K562 (cell line): Measurements from ENCODE around the gene ATP6V1G2. TPM values are rescaled to one million over a fixed set of nuclear protein-coding genes. Genes with fewer than 3 reads are reported as not detected.

Experiments
- CHD4 ChIP-seq: fragments of 200-600 bp; sonication (generic); IDR thresholded peaks from 3 replicates; pipeline ENCODE4 v1.6.1; 2012; ENCODE audit warnings: low read depth, mild to moderate bottlenecking, mixed read lengths, low read length, inconsistent platforms; ENCODE audit not compliant: insufficient read depth, insufficient replicate concordance, poor library complexity, severe bottlenecking
- COPS2 ChIP-seq: fragments of 450-650 bp; conservative IDR thresholded peaks from 2 replicates; pipeline ENCODE4 v1.6.1; 2016; ENCODE audit warnings: mild to moderate bottlenecking, moderate library complexity
- DPF2 ChIP-seq: fragments of 450-650 bp; IDR thresholded peaks from 2 replicates; pipeline ENCODE4 v1.6.1; 2016
- E2F3 ChIP-seq: fragments of 250-450 bp; sonication (Bioruptor Pico); IDR thresholded peaks from 2 replicates; pipeline ENCODE4 v1.4.0; 2020; ENCODE audit warnings: mild to moderate bottlenecking
- E2F8 ChIP-seq: fragments of 450-650 bp; IDR thresholded peaks from 2 replicates; pipeline ENCODE4 v1.7.1; 2018; ENCODE audit warnings: mild to moderate bottlenecking, low read depth; ENCODE audit not compliant: partially characterized antibody
- FOXJ2 ChIP-seq: fragments of 200-800 bp; sonication (Bioruptor generic); IDR thresholded peaks from 2 replicates; pipeline ENCODE4 v1.6.1; 2016; ENCODE audit warnings: missing genetic modification characterization, missing compliant biosample characterization
- GTF2F1 ChIP-seq: IDR thresholded peaks from 2 replicates; pipeline ENCODE4 v1.6.1; 2011; ENCODE audit warnings: low read depth, low read length, improper control_type of control experiment
- HLTF ChIP-seq: fragments of 450-650 bp; IDR thresholded peaks from 2 replicates; pipeline ENCODE4 v1.6.1; 2016
- HSF4 ChIP-seq: fragments of 250-450 bp; sonication (Bioruptor Pico); IDR thresholded peaks from 2 replicates; pipeline ENCODE4 v2.1.2; 2022; ENCODE audit warnings: mild to moderate bottlenecking, moderate library complexity, borderline replicate concordance
- ILF3 ChIP-seq: fragments of 450-650 bp; IDR thresholded peaks from 2 replicates; pipeline ENCODE4 v1.6.1; 2018; ENCODE audit warnings: antibody characterized with exemption, mild to moderate bottlenecking, moderate library complexity, borderline replicate concordance
- NCOA4 ChIP-seq: fragments of 450-650 bp; IDR thresholded peaks from 2 replicates; pipeline ENCODE4 v1.6.1; 2018; ENCODE audit warnings: mild to moderate bottlenecking; ENCODE audit not compliant: partially characterized antibody
- NFE2L1 ChIP-seq: fragments of 450-650 bp; IDR thresholded peaks from 2 replicates; pipeline ENCODE4 v1.6.1; 2016; ENCODE audit warnings: missing genetic modification characterization, low read depth, mild to moderate bottlenecking, missing compliant biosample characterization, moderate library complexity, borderline replicate concordance
- RBM14 ChIP-seq: fragments of 200-400 bp; formaldehyde crosslinking; IDR thresholded peaks from 2 replicates; pipeline ENCODE4 v1.6.1; 2018; ENCODE audit warnings: low read depth, mild to moderate bottlenecking, low read length, moderate library complexity, borderline replicate concordance; ENCODE audit not compliant: insufficient read depth
- RFX7 ChIP-seq: fragments of 250-450 bp; sonication (Bioruptor Pico); IDR thresholded peaks from 2 replicates; pipeline ENCODE4 v1.5.1; 2021; ENCODE audit warnings: mild to moderate bottlenecking
- RNF2 ChIP-seq: sonication (generic); IDR thresholded peaks from 2 replicates; pipeline ENCODE4 v1.6.1; 2016
- RUNX1 ChIP-seq: sonication (generic); IDR thresholded peaks from 2 replicates; pipeline ENCODE4 v1.6.1; 2016; ENCODE audit warnings: antibody characterized with exemption, low read depth
- SMARCA4 ChIP-seq: fragments of 450-650 bp; IDR thresholded peaks from 2 replicates; pipeline ENCODE4 v1.6.1; 2016
- TCF7L2 ChIP-seq: fragments of 150-350 bp; IDR thresholded peaks from 2 replicates; pipeline ENCODE4 v1.6.1; 2016; ENCODE audit warnings: low read depth, mild to moderate bottlenecking, low read length, moderate library complexity
- TRIM24 ChIP-seq, 2 experiments: fragments of 450-650 bp; IDR thresholded peaks; 2 replicates each; pipeline ENCODE4 v1.6.1; 2016
- TRIM28 ChIP-seq: fragments of 450-650 bp; IDR thresholded peaks from 2 replicates; pipeline ENCODE4 v1.6.1; 2017
- ZNF12 ChIP-seq: sonication (generic); formaldehyde crosslinking; IDR thresholded peaks from 2 replicates; pipeline ENCODE4 v1.4.0; 2020; ENCODE audit warnings: mild to moderate bottlenecking, missing genetic modification reagents
- ZNF140 ChIP-seq: fragments of 250-450 bp; sonication (Bioruptor Pico); IDR thresholded peaks from 2 replicates; pipeline ENCODE4 v1.8.0; 2021; ENCODE audit warnings: moderate library complexity, mild to moderate bottlenecking, inconsistent platforms
- ZNF584 ChIP-seq: fragments of 200-800 bp; sonication (Bioruptor generic); IDR thresholded peaks from 2 replicates; pipeline ENCODE4 v1.6.1; 2016; ENCODE audit warnings: low read depth, mild to moderate bottlenecking, missing genetic modification characterization, missing compliant biosample characterization
- ZNF644 ChIP-seq: fragments of 200-800 bp; sonication (Bioruptor generic); IDR thresholded peaks from 2 replicates; pipeline ENCODE4 v1.6.1; 2016; ENCODE audit warnings: low read depth, missing genetic modification characterization, missing compliant biosample characterization
- polyA plus RNA-seq, 8 experiments: library from polyadenylated mRNA; depleted of rRNA in 4 of 8; stranded (reverse) in 5 of 8; unstranded in 3 of 8; fragments of >200 nt; fragmentation: Nextera tagmentation in 2 of 8; fragmentation: Illumina TruSeq in 1 of 8; extraction: Ambion mirVana in 2 of 8; extraction: Trizol in 1 of 8; gene quantifications; 2 replicates each; pipeline versions ENCODE4 v1.2.1 to v1.2.3, GENCODE V29; 2011 to 2014; ENCODE audit warnings: inconsistent platforms in 1 of 8, missing spikeins in 1 of 8
- total RNA-seq, 7 experiments: library from RNA; depleted of rRNA in 6 of 7; stranded (reverse); fragments of >200 nt in 6 of 7; fragmentation: Illumina TruSeq in 2 of 7; extraction: Trizol in 2 of 7; gene quantifications; 2 replicates each; pipeline versions ENCODE4 v1.2.1 to v1.2.3, GENCODE V29; 2011 to 2021; ENCODE audit warnings: low replicate concordance in 1 of 7
- TF ChIP-seq, protein P1 (sequence below): fragments of 450-650 bp; IDR thresholded peaks from 2 replicates; pipeline ENCODE4 v1.6.1; 2016; ENCODE audit warnings: missing biosample characterization, missing genetic modification characterization

Gene ATP6V1G2
- total and polyA plus RNA-seq, 9 of the 15 experiments (the other 6 are each of a cell fraction or from before 2014, with no cell fraction given), result 0.14 to 1.5 (median 0.33) TPM

- TF ChIP-seq, protein P1, sequence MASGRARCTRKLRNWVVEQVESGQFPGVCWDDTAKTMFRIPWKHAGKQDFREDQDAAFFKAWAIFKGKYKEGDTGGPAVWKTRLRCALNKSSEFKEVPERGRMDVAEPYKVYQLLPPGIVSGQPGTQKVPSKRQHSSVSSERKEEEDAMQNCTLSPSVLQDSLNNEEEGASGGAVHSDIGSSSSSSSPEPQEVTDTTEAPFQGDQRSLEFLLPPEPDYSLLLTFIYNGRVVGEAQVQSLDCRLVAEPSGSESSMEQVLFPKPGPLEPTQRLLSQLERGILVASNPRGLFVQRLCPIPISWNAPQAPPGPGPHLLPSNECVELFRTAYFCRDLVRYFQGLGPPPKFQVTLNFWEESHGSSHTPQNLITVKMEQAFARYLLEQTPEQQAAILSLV (tag), result peak; percentile 69; the same call in 1 of the 2 replicates
- TF ChIP-seq TCF7L2 (no peak), RFX7 (CRISPR knock-in tag) (no peak), E2F3 (CRISPR knock-in tag) (peak; percentile 69; the same call in 1 of the 2 replicates), RUNX1 (no peak), NCOA4 (peak; percentile 55), NFE2L1 (no peak), CHD4 (no peak), E2F8 (peak; percentile 97), DPF2 (peak; percentile 69), ILF3 (no peak), TRIM24 (IDR thresholded peaks at IDR 0.05) (peak in 1 of 2 experiments; percentile 99; a peak in 2 of 4 replicates), FOXJ2 (tag) (no peak; the same call in 1 of the 2 replicates), HLTF (peak; percentile 93; the same call in 1 of the 2 replicates), ZNF644 (tag) (peak; percentile 83; the same call in 1 of the 2 replicates), SMARCA4 (no peak), RBM14 (no peak), RNF2 (peak; percentile 52; the same call in 1 of the 2 replicates), COPS2 (no peak), ZNF12 (CRISPR knock-in tag) (no peak), TRIM28 (no peak; the same call in none of the 2 replicates), ZNF584 (no peak), ZNF140 (CRISPR knock-in tag) (no peak), HSF4 (no peak; the same call in 1 of the 2 replicates), GTF2F1 (0 out of 2 replicates have a peak, but pooled peaks have one; percentile 26)
Observed at GRCh38 chr6:31546958-31547726, 734 bp upstream of the ATP6V1G2 start, which contains the start of gene NFKBIL1 (continued).
